KMS-11 (cell line): ENCODE results near the gene PRKCH.

Source experiments
- H2AFZ ChIP-seq: fragments of 200-600 bp; sonication (generic); 2 replicates; pipeline ENCODE4 v1.6.1; 2016; ENCODE audit warnings: antibody characterized with exemption, mixed run types, low read depth
- H3K27ac ChIP-seq: fragments of 200-600 bp; sonication (generic); 2 replicates; pipeline ENCODE4 v1.6.1; 2016; ENCODE audit warnings: mild to moderate bottlenecking, mixed run types
- H3K27me3 ChIP-seq: fragments of 200-600 bp; sonication (generic); 2 replicates; pipeline ENCODE4 v1.6.1; 2017; ENCODE audit warnings: mild to moderate bottlenecking, low read depth, mixed run types, moderate library complexity; ENCODE audit not compliant: insufficient read depth
- H3K36me3 ChIP-seq: fragments of 200-600 bp; sonication (generic); 2 replicates; pipeline ENCODE4 v1.6.1; 2017; ENCODE audit warnings: mild to moderate bottlenecking, mixed run types; ENCODE audit not compliant: insufficient read depth
- H3K4me1 ChIP-seq: fragments of 200-600 bp; sonication (generic); 2 replicates; pipeline ENCODE4 v1.6.1; 2016; ENCODE audit warnings: mild to moderate bottlenecking, low read depth, mixed run types; ENCODE audit not compliant: poor library complexity, severe bottlenecking
- H3K4me2 ChIP-seq: fragments of 200-600 bp; sonication (generic); 2 replicates; pipeline ENCODE4 v1.7.0; 2016; ENCODE audit warnings: mild to moderate bottlenecking, mixed run types
- H3K4me3 ChIP-seq: fragments of 200-600 bp; sonication (generic); IDR thresholded peaks from 2 replicates; pipeline ENCODE4 v1.6.1; 2017; ENCODE audit warnings: low read depth, low read length, mixed read lengths; ENCODE audit not compliant: insufficient read depth
- H3K79me2 ChIP-seq: fragments of 200-600 bp; sonication (generic); 2 replicates; pipeline ENCODE4 v1.6.1; 2016; ENCODE audit warnings: low read depth, mixed run types; ENCODE audit not compliant: insufficient read depth
- H3K9ac ChIP-seq: fragments of 200-600 bp; sonication (generic); 2 replicates; pipeline ENCODE4 v1.6.1; 2016; ENCODE audit warnings: mild to moderate bottlenecking, mixed run types
- H4K20me1 ChIP-seq: fragments of 200-600 bp; sonication (generic); 2 replicates; pipeline ENCODE4 v1.6.1; 2016; ENCODE audit warnings: mild to moderate bottlenecking, mixed run types; ENCODE audit not compliant: insufficient read depth
- CTCF ChIP-seq: fragments of 200-600 bp; sonication (generic); conservative IDR thresholded peaks from 2 replicates; pipeline ENCODE4 v1.6.1; 2017; ENCODE audit warnings: low read depth, mild to moderate bottlenecking, antibody characterized with exemption, low read length, moderate library complexity, mixed read lengths

PRKCH gene

GRCh38 chr14:61577506-61577931 is 256.1 kb downstream of the PRKCH start:
- Histone ChIP-seq H2AFZ (no peak overlapping the region), H3K4me2 (no peak overlapping the region), H3K27ac (no peak overlapping the region), H3K4me1 (no peaks in the 10 kb centered on the region), H3K27me3 (no peaks in the 10 kb centered on the region), H4K20me1 (no peaks in the 10 kb centered on the region), H3K4me3 (no peak overlapping the region), H3K79me2 (no peaks in the 10 kb centered on the region), H3K36me3 (no peaks in the 10 kb centered on the region), H3K9ac (no peak overlapping the region)
- no peak for TF ChIP-seq CTCF

GRCh38 chr14:61578745-61579144 is 257.4 kb downstream of the PRKCH start:
- no peak overlapping the region for H3K27ac ChIP-seq
- no peaks in the 10 kb centered on the region for H3K79me2 ChIP-seq
- H3K4me1 ChIP-seq = no peaks in the 10 kb centered on the region
- no peak overlapping the region for H3K4me2 ChIP-seq
- H3K4me3 ChIP-seq = no peak overlapping the region
- no peak overlapping the region for H3K9ac ChIP-seq
- H4K20me1 ChIP-seq = no peaks in the 10 kb centered on the region
- H3K36me3 ChIP-seq = no peaks in the 10 kb centered on the region
- TF ChIP-seq CTCF = no peak
- no peak overlapping the region for H2AFZ ChIP-seq
- no peaks in the 10 kb centered on the region for H3K27me3 ChIP-seq

- Histone ChIP-seq H2AFZ (no peak overlapping the region), H3K9ac (no peak overlapping the region), H3K79me2 (no peaks in the 10 kb centered on the region), H3K36me3 (no peaks in the 10 kb centered on the region), H3K4me2 (no peak overlapping the region), H3K4me3 (no peak overlapping the region), H3K4me1 (no peaks in the 10 kb centered on the region), H4K20me1 (no peaks in the 10 kb centered on the region), H3K27ac (no peak overlapping the region), H3K27me3 (no peaks in the 10 kb centered on the region)
- TF ChIP-seq CTCF = no peak
These were observed 260.0 kb downstream of the PRKCH start for GRCh38 chr14:61581340-61581739.

- no peaks in the 10 kb centered on the region for H3K36me3 ChIP-seq
- H3K4me1 ChIP-seq = no peaks in the 10 kb centered on the region
- no peak overlapping the region for H3K27ac ChIP-seq
- H3K4me3 ChIP-seq = no peak overlapping the region
- H4K20me1 ChIP-seq = no peaks in the 10 kb centered on the region
- no peaks in the 10 kb centered on the region for H3K79me2 ChIP-seq
- H3K9ac ChIP-seq = no peak overlapping the region
- no peak overlapping the region for H2AFZ ChIP-seq
- no peak for TF ChIP-seq CTCF
- H3K27me3 ChIP-seq = no peaks in the 10 kb centered on the region
- H3K4me2 ChIP-seq = no peak overlapping the region
These were observed 260.7 kb downstream of the PRKCH start for GRCh38 chr14:61581955-61582615.
